Stimulated activated CD8-positive, alpha-beta memory T cell treated with anti-CD3 and anti-CD28 coated beads, Interleukin-15, amount 100 ng/mL, for 1 hour (primary cell): ENCODE results near the gene NGLY1.

Experiments used
- DNase-seq: peaks from one replicate; pipeline ENCODE4 v3.0.0-alpha.2; 2020; ENCODE audit warnings: low read depth

Gene NGLY1

DNA sequence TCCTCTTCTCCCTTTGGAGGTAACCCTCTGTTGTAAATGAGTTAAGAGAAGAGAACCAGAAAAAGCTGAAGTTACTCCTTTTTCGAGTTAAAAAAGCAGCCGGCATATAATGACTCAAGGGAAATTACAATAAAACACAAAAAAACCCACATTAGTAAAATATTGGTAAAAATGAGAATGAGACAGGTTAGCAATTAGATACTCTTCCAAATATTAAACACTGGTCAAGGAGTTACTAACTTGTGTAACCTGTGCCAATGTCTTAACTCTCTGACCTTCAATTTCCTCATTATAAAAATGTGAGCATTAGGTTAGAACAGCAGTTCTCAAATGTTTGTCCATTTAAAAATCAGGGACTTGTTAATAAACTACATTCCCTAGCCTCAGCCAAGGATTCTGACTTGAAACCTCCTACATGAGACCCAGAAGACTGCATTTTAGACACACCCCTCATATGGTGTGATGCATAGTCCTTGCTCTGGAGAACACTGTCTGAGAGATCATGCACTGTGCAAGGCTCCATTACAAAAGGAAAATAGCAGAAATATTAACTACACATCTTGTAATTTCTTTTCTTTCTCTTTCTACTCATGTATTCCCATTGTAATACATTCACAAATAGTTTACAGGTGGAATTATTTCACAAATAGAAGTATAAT lies 75.8 kb downstream of the NGLY1 start:
- no peak for DNase-seq

DNA sequence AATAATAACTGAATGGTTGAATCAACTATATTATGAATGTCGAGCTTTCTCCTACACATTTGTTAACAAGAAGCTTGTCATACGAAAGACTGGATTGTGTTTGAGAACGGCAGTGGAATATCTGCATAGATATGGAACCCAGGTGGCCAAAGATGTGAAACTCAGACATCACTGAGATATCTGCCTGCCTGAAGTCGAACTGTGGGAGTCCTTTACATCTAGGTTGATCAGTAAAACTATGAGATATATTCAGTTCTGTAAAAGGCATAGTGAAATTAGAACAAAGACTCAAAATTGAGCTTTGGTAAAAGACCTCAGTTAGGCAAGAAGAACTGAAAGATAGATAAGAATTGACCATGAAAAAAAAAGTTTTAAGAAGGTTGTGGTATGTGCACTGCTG lies 77.0 kb downstream of the NGLY1 start:
- no peak for DNase-seq

DNA sequence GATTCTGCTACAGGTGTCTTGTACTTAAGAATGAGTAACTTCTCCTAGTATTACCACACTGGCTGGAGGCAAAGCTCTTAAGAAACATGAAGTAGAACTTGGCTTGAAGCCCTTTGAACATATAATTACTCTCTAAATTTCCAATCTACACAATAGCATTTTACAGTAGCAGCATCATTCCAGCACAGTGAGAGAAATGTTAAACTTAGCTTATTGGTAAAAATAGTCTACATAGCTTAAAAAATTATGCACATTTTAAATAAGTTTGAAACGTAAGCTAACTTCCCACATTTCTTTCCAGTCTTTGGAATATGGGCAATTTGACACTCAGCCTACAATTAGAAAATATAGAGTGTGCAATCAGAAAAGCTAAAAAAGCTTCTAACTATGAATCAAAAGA lies 85.7 kb downstream of the NGLY1 start:
- no peak for DNase-seq

DNA sequence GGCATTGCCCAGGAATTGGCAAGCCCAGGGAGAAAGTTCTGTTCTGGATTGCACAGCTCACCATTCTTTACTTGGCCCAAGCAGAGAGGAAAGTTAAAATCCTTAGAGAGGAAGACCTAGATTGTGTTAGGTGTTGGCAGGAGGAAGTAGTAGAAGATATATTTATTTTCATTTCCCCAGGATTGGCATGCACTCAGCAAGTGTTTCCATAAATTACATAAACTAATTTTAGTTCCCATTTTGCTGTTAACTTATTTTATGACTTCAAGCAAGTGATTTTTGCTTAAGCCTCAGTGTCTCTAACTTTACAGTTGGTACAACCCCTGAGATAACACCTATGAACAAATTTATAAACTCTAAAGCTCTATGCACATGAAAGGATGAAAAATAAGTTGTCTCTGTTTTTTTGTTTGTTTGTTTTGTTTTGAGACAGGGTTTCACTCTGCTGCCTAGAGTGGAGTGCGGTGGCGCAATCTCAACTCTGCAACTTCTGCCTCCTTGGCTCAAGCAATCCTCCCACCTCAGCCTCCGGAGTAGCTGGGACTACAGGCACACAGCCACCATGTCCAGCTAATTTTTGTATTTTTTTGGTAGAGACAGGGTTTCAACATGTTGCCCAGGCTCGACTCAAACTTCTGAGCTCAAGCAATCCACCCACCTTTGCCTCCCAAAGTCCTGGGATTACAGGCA lies 87.4 kb downstream of the NGLY1 start:
- DNase-seq = no peak

DNA sequence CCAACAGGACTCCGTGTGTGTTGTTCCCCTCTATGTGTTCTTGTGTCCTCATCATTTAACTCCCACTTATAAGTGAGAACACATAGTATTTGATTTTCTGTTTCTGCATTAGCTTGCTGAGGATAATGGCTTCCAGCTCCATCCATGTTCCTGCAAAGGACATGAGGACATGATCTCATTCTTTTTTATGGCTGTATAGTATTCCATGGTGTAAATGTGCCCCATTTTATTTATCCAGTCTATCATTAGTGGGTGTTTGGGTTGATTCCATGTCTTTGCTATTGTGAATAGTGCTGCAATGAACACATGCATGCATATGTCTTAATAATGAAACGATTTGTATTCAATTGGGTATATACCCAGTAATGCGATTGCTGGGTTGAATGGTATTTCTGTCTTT lies 90.0 kb downstream of the NGLY1 start:
- no peak for DNase-seq

DNA sequence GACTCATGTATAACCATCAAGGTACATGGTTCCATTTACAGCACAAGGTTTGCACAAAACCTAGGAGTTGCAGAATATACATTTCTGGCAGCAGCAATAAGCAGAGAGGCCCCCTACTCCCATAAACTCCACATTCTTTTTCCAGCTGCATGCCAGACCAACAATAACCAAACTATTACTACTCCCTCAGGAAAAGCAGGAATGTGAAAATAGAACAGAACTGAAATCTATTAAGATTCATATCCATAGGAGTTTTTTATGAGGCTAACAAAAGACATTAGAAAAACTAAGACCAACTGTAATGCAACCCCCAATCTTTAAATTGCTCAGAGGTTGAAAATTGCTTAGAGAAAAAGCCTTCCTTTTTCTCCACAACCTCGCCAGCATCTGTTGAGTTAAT lies 90.9 kb downstream of the NGLY1 start:
- DNase-seq = no peak

DNA sequence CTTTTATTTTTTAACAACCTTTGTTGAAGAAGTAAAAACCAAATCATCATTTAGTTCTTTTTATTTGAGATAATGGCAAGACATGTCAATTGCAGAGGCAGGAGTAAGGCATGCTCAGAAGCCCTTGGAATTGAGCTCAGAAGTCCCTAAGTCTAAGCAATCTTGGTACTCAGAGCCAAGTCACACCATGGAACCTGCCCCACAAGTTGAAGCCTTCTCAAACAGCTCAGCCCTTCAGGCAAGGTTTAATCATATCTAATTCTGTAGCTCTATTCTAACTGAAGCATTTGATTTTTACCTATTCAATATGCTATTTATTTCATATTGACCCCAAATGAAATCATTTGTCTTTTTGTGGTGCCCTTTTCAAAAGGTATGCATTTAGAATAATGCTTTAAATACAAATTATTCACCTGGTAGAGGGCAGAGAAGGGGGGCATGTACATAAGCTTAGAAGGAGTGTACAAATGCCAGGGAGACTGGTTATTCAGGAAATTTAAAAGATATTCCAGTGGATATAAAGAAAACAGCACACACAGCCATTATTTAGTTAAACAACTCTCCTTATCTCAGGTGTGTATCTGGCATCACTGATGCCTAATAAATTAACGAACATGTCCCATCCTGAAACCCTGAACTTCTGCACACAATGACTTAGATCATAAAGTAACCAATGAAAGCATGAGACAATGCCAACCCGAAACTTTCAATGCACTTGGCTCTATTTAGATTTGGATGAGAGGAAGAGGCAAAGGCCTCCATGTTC lies 92.3 kb downstream of the NGLY1 start:
- no peak for DNase-seq

DNA sequence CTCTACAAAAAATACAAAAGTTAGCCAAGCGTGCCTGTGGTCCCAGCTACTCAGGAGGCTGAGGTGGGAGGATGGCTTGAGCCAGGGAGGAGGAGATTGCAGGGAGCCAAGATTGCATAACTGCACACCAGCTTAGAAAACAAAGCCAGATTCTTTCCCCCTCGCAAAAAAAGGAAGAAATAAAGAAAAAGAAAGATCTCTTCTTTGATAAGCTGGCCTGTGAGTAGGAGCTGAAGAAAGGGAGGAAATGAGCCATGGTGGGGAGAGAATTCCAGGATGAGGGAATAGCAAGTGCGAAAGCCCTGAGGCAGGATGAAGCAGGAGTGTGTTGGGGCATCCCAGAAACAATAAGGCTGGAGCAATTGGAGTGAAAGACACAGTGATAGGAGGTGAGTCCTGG lies 94.0 kb downstream of the NGLY1 start:
- no peak for DNase-seq

DNA sequence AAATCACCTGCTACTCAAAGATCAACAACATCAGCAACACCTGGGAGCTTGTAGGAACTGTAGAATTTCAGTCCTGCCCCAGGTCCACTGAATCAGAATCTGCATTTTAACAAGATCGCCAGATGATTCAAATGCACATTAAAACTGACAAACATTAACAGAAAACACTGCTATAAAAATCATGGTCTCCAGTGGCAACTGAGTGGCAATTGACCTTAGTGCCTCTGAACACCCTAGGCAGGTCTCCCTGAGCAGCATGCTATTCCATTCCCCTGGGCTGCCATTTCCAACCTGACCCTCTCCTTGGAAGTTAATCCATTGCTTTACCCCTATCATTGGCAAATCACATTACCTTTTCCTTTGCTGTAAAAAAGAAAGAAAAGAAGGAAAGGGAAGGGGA lies 95.5 kb downstream of the NGLY1 start:
- no peak for DNase-seq

DNA sequence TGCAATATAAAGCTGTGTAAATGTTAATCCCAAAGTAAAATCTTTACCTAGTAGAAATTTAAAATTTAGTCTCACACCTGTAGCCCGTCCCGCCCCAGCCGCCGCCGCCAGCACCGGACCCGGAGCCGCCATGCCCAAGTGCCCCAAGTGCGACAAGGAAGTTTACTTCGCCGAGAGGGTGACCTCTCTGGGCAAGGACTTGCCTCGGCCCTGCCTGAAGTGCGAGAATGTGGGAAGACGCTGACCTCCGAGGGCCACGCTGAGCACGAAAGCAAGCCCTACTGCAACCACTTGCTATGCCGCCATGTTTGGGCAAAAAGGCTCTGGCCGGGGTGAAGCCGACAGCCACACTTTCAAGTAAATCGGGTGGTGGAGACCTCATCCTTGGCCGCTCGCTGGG lies 96.5 kb downstream of the NGLY1 start:
- DNase-seq = no peak

DNA sequence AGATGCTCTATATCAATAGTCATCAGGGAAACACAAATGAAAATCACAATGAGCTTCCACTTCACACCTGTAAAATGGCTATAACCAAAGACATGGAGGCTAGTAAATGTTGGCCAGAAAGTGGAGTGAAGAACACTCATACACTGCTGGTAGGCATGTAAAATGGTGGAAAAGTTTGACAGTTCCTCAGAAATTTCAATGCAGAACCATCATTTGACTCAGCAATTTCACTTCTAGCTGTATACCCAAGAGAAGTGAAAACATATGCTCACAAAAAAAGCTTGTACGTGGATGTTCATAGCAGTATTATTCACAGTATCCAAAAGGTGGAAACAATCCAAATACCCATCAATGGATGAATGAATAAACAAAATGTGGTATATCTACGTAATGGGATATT lies 99.4 kb downstream of the NGLY1 start:
- no peak for DNase-seq

DNA sequence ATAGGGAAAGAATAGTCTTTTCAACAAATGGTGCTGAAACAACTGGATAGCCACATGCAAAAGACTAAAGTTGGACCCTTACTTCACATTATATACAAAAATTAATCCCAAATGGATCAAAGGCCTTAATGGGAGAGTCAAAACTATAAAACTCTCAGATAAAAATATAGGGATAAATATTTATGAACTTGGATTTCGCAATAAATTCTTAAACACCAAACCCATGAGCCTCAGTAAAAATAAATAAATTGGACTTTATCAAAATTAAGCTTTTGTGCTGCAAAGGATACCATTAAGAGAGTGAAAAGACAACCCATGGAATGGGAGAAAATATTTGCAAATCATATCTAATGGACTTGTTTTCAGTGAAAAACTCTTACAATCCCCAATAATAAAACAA lies 99.8 kb downstream of the NGLY1 start:
- no peak for DNase-seq

DNA sequence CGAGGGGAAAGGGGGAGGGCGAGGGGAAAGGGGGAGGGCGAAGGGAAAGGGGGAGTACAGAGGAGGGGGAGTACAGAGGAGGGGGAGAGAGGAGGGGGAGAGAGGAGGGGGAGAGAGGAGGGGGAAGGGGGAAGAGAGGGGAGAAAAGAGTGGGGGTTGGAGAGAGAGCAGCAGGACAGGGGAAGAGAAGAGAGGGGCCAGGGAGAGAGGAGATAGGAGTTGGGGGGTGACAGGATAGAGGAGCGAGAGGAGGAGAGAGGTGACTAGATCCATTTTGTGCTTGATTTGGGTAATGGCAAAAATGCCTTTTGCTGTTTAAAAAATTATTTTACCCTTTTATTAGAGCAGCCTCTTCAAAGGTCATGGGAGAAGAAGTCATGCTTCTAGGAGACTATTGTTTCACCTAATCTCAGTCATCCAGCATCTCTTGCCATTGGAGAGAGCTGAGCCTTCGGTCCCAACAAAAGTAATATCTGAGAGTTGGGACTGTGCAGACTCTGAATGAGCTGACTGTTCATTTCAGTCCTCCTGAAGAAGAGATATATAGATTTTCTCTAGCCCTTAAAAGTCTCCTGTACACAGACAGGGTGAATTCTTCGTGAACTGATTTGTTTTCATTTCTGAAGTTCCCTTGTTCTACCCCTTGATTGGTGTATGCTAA lies 103.5 kb downstream of the NGLY1 start:
- no peak for DNase-seq

DNA sequence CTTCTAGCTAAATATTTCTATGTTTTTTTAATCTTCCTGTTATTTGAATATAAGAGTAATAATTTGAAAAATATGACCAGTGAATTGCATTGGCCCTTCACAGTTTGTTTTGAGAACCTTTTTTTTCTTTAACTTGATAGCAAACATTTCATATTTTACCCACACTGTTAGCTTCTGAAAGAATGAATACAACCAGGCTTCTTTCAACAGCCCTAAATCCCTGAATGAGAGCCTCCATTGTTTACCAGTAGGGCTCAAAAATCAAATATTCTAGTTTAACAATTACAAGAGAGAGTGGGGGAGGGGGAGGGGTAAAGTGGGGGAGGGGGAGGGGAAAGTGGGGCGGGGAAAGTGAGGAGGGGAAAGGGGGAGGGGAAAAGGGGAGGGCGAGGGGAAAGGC lies 104.1 kb downstream of the NGLY1 start:
- DNase-seq = no peak

DNA sequence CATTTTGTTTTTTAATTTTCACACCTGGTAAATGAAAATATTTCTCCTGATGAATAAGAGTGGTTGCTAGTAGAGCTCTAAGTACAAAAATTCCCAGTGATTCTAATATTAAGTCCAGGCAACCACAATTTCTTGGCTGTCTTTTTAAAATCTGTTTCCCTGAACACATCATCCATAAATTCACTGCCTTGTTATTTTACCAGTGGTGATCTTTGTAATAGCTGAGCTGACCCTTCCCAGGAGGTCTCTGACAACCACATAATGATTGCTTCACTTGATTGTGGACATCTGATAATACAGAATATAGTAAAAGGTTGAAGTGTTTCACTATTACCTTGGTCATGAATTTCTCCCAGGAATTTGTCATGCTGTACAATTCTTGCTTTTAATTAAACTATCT lies 104.7 kb downstream of the NGLY1 start:
- DNase-seq = no peak

DNA sequence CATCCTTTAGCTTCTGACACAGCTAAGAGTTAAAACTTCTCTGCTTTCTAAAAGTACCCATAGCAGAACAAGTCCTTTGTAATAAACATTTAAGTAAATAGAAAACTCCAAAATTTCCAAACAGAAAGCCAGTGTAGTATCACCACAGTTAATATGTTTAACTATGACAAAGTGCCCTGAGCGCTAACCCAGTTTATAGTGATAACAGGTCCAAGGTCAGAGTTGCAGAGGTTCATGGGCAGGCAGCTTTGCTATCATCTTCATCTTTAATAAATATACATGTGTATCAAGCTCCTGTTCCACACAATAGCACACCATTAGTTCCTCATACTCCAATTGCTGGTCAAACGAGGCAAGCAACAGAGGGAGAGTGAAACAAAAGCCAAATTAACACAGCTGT lies 106.1 kb downstream of the NGLY1 start:
- DNase-seq = no peak

DNA sequence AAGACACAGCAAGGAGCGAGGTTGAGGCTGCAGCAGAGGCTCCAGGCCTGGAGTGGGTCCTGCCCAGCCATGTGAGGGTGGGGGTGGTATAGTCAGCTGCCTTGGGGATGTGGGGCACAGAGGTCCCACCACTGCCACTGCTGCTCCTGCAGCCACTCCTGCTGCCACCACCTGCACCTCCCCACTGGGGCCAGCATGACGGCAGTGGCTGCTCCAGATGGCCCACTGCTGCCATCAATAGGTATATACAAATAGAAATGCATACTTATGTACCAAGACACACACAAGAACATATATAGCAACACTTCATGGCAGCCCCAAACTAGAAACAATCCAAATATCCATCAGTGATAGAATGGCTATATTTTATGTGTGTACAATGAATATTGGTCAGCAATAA lies 108.6 kb downstream of the NGLY1 start:
- no peak for DNase-seq

DNA sequence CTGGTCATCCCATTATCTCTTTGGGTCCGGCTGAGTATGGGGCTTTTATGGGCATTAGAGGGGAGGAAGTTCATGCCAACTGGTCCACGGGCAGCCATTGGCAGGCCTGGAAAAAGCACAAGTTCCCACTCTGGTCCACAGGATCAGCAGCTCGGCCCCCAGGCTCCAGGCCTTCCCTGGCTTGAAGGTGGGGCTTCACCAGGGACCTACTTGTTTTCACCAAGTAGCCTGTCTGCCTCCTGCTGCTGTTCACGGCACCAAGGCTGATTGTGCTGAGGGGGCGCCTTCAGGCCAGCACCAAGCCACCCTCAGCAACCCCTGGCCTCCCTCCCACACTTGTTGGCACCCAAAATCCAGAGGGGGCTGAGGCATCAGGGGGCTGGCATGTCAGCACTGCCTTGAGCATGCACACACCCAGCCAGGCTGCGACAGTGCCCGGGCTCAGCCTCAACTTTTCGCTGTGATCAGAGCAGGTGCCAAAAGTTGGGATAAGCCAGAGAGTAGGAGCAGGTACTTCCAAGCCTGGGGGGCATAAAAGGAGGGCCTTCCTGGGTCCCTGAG lies 109.4 kb downstream of the NGLY1 start:
- DNase-seq = no peak
